Stimulated activated CD4-positive, alpha-beta T cell treated with anti-CD3 and anti-CD28 coated beads, Interleukin-15, amount 100 ng/mL, for 48 hours (primary cell): ENCODE measurements around the gene TAF1D.
"Not testable (repeated sequence)": the region's sequence is repeated elsewhere in the genome, so short reads cannot be mapped to it uniquely, and the experiment has no call there.

ENCODE experiments used
- DNase-seq, 2 donors: peaks; one replicate each; pipeline ENCODE4 v3.0.0-alpha.2; 2020; ENCODE audit warnings: low read depth in 2 of 2

TAF1D gene

DNA sequence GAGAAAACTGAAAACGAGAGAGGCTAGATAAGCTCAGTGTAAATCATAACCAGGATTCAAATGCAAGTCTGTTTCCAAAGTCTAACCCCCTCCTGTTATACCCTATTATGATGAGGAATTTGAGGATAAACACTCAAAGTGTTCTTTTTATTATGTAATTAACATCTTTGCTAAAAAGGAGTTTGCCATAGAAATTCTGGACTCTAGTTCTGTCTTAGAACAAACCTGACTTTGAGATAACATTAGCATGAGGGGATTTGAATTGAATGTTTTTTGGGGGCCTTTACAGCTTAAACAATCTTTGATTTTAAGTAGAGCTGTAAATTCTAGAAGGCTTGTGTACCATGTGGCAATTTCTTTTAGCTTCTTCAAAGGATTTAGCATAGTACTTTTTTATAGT, 9.7 kb upstream of the TAF1D start:
- DNase-seq: no peak

DNA sequence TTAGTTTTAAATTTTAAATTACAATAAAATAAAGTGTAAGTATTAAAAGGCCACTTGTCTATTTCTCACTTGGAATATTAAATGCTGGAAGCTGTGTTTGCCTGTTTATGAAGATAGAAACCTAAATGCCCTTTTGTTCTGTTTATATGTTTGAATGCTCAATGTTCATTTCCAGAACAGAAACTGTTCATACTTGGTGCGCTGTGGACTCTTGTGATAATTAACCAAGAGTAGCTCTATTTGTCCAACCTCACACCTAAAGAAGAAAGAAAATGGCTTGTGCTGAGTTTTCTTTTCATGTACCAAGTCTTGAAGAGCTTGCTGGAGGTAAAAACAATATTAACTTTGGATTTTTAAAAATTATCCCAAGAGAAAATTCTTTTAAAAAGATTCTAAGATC, 5.8 kb upstream of the TAF1D start:
- DNase-seq: no peak

DNA sequence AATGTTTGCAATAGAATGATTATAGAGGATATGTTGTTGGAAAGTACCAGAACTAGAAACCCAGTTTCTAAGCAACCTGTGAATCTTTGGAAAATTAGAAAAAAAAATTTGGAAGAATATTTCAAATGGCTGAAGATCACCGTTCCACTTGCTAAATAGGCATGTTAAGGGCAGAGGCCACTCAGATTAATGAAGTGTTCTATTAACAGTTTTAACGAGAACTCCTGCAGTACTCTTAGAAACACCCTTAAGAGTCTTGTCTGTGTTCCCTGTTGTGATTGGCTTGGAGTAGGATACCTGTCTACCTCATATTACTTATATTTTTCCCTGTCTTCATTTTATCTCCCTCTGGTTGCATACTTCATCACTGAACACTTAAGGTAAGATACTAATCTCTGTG, 4.8 kb upstream of the TAF1D start:
- DNase-seq: no peak

DNA sequence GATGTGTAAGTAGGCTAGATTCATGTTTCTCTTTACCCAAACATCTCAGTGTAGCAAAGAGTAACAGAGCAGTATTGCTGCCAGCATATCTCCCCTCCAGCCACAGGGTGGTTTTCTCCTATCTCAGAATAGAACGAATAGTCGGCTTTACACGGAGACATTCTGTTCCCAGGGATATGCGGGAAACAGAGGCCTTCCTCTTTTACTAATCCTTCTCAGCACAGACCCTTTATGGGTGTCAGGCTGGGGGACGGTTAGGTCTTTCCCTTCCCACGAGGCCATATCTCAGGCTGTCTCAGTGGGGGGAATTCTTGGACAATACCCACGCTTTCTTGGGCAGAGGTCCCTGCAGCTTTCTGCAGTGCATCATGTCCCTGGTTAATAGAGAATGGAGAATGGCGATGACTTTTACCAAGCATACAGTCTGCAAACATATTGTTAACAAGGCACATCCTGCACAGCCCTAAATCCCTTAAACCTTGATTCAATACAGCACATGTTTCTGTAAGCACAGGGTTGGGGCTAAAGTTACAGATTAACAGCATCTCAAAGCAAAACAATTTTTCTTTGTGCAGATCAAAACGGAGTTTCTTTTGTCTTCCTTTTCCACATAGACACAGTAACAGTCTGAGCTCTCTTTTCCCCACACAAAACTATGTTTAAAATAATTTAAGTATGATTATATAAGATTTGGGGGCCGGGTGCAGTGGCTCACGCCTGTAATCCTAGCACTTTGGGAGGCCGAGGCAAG, 3.9 kb upstream of the TAF1D start:
- DNase-seq: not testable (repeated sequence)

DNA sequence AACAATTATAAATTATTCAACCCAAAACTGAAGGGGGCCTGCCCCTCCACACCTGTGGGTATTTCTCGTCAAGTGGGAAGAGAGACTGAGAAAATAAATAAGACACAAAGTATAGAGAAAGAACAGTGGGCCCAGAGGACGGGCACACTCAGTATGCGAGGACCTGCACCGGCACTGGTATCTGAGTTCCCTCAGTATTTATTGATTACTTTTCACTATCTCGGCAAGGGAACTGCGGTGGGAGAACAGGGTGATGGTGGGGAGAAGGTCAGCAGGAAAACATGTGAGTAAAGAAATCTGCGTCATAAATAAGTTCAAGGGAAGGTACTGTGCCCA, 3.3 kb upstream of the TAF1D start:
- no peak for DNase-seq

DNA sequence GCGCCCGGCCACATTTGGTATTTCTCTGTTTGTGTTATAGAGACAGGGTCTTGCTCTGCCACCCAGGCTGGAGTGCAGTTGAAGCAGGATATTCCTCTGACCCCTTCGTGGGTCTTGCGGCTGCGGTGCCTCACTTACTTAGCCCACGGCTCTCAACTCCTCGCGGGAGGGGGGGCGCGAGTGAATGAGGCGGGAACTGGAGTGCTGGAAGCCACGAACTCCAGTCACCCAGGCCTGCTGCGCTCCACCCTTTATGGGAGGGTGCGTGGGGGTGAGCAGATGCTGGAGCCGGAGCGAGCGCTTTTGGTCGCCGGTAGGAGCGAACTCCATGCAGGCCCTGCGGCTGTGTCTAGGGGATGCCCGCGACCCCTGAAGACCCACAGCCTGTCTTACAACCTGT, 2.0 kb upstream of the TAF1D start:
- no peak for DNase-seq

DNA sequence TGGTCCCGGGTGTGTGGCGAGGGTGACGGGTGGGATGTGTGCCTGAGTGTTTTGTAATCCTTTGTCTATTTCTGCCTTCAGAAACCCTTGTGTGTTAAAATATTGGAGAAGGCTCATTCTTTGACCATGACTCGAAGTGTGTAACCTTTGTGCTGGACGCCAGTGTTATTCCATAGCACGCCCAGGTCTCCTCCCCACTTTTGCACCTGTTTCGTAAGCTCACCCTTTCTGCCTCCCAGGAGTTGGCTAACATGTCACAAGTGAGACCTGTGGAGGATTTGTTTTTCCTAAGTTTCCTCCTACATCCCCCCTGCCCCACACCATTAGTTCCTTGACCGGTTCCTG, 559 bp upstream of the TAF1D start:
- no peak for DNase-seq

DNA sequence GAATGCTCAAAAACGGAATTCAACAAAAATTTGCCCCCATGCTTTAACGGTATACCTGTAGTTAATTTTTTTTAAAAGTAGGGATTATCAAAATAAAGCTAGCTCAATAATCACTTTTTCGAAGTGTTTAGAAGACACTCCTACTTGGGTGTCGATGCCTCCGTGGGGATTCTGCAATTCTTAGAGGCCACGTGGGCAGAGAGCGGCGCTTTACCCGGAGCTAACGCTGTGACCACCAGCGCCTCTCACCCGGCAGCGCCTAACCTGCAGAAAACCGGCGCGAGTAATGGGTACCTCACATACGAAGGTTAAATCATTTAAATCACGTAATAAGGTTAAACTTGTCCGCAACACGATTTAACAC, 583 bp downstream of the TAF1D start:
- DNase-seq: peak; percentile 49 to 51

DNA sequence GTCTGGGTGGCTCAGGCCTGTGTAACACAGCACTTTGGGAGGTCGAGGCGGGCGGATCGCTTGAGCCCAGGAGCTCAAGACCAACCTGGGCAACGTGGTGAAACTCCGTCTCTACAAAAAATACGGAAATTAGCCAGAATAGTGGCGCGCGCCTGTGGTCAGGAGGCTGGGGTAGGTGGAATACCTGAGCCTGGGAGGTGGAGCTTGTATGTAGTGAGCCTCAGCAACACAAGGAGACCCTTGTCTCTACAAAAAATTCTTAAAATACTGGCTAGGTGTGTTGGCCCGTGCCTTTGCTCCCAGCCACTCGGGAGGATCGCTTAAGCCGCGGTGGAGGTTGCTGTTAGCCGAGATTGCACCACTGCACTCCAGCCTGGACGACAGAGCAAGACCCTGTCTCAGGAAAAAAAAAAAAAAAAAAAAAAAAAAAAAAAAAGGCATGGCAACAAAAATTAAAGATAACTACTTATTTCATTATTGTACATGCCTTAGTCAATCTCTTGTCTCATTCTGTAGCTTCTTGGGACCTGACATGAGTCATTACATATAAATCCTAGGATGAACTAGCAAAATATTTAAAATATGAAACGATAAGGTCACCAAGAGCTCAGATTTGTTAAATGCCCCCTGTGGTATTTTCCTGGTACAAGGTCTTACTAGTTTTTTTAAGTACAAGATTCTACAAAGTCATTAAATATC, 1.1 kb downstream of the TAF1D start:
- DNase-seq: peak; percentile 16 to 34

DNA sequence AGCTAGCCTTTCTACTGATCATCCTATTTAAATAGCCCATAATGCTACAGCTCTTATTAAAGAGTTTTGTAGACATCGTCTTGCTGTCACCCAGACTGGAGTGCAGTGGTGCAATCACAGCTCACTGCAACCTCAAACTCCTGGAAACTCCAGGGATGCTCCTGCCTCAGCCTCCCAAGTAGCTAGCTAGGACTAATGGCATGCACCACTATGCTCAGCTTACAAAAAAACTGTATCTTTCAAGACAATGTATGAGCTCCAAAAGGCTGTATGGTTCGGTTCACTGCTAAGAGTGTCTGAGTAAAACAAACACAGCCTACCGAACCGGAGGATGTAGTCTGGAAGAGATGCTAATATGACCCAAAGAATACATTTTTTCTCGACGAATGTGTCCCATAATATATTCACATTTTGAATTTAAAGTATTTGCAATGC, 2.6 kb downstream of the TAF1D start:
- DNase-seq: no peak

DNA sequence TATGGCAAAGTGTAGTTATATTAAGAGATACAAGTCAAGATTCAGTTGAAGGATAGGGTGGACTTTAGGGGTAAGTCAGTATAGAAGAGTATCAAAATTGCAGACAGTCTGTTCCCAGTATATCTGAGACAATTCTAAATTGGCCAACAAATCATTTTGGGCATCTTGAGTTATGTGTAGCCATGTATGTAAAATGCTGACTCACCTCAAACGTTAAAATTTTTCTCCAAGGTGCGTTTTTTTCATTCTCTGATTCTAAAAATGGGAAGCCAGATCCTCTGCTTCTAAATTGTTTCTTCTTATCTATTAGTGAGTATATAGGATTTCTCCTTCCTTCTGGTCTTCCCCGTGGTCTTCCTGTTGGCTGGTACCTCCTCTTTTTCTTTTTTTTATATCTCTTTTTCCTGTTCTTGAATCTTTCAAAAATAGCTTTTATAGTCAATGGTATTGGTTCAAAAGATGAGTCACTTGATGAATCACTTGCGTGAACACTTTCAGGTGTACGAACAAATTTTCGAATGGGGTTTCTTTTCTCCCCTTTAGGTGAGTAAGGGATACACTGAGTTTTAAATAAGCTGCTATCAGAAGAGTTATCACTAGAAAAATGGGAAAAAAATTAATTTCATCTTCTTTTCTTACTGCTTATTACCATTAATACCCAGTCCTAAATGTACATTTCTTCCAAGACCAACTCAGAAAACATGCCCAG, 3.2 kb downstream of the TAF1D start:
- no peak for DNase-seq

DNA sequence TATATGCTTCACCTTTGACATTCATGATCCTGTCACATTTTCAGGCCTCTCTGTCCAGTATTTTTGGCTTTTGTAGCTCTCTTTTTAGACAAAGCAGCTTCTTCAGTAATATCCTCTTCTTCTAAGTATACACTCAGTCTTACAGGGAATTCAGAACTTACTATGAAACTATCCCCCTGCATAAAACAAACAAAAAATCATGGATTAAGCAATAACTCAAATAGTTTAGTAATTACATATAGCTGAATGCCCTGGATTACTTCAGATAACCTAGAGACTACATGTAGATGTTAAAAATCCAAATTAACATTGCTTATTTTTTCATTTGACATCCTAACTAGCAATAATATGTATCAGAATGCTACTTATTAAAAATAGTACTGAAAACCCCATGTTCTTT, 5.2 kb downstream of the TAF1D start:
- no peak for DNase-seq

DNA sequence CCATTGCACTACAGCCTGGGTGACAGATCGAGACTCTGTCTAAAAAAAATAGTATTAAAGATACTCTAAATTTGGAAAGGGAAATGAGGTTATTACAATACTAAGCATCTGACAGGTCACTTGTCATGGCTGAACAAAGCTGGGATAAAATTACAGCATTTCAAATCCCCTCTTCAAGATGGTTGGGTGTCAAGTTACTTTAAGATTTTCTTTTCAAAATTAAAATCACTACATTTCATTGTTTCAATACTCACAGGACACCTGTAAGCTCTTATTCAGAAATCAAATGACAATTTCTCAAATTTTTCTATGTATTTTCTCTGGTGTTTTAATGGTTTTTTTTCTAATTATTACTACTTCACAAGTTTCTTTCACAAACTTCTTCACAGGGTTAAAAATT, 5.7 kb downstream of the TAF1D start:
- DNase-seq: no peak

DNA sequence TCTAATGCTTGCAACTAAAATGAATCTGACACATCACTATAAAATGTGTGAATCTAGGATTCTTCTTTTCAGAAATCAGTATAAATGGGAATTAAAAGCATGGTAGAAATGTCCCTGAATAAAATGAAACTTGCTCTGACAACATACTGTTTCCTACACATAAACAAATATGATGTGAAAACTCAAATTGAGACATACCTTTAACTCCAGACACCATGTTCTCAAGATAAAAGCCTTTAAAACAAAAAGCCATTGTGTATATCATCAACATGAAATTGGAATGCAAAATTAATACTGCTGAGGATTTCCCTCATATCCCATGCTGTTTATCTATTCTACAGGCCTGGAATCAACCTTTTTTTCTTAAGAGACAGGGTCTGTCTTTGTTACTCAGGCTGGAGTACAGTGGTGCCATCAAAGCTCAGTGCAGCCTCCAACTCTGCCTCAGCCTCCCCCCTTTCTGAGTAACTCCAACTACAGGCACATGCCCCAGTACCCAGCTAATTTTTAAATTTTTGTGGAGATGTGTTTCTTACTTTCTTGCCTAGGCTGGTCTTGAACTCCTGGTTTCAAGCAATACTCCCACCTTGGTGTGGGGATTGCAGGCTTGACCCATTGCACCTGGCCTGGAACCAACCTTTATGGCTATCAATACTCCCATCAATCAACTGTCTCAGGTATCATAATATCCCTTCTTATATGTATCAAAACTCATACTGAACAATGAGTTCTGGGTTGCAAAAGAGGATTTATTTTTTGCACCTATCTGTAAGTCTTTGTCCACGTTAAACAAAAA, 6.7 kb downstream of the TAF1D start:
- DNase-seq: no peak

DNA sequence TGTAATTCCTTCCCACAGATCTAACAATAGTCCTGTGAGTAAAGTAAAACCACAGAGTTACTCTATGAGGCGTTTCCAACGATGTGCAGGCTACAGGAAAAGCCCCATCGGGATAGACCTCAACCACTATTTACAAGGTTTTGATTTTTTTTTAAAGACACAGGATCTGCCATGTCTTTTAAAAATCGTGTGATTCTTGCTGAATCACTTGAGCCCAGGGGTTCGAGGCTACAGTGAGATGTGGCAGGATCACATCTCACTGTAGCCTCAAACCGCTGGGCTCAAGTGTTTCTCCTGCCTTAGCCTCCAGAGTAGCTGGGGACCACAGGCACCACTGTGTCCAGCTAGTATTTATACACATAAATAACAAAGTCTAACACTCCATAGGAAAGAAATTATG, 7.8 kb downstream of the TAF1D start:
- no peak for DNase-seq

DNA sequence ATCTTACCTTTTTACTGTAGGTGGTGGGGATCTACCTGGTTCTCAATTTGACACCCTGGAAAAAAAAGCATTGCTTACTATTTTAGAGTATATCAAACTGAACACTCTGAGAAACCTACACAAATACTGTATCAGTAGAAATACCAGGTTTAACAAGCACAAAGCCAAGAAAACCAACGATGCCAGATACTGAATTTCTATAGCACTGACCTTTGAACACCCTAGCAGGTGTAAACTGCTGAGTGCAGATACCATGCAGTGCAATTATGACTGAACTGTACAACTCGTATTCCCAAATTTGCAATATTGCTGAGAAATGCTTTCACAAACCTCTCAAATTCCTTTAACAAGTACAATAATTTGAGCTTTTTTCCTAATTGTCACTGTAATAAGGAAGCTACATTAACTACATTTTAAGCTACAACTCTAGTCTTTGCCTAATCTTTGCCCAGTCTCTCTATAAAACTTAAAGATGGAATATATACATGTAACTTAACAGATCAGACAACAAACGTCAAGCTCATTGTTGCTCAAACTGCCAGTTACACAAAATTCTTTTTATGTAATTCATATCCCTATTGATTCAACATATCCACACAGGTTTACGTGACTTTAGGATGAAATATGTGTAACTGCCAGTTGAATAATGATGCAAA, 8.9 kb downstream of the TAF1D start:
- no peak for DNase-seq

DNA sequence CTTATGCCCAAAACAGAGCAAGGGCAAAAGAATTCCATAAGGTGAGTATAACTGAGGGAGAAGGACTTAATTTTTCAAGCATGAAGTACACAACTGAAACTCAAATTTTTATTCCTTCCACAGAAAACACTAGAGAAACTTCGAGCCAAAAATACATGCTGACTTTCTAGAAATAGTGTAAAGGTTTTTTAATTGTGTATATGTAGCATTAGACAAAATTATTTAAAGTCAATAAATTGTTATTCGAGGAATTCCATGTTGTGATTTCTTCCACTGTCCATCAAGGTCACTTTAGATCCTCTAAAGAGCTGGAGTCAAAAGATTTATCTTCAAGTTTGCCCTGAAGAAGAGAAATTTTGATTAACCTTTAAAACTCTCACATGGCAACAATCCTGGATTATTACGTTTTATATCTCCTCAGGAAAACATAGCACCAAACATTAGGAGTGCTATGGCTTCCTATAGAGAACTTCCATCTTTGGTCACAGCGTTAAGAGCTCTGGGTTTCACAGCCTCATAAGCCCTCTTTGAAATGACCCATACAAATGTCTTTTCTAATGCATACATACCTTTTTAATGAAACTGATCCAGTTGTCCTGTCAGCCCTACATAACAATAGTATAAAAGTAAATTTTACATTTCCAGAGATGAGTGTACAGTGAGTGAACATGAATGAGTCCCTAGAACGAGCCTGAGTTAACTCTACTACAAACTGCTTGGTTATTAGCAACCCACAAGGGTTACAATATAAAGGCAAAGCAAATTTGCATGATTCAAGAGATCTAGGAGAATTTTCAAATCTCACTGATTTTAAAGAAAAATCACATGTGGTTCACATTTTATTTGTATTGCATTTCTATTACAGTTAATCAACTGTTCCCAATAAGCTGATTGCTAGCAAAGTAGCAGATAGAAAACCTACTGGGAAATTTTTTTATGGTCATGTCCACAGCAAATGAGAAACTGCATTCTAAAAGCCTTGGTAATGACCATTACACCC, 10.9 kb downstream of the TAF1D start:
- no peak for DNase-seq

DNA sequence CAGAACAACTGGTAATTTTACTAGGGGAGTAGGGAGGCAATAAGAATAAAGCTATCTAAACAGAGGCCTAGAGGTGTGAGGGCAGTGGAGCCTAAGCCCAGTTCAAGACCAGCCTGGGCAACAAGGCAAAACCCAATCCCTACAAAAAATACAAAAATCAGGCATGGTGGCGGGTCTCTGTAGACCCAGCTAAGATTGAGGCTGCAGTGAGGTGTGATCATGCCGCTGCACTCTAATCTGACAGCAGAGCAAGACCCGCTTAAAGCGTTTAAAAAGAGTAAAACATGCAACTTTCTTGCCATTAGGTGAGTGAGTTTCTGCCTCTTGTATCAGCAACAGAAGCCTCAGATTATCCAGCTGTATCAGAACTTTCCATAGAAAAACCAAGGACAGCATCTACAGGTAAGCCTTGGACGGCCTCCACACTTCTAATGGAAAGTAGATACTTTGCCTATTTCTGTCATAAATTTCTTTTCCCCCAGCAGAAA, 12.1 kb downstream of the TAF1D start:
- no peak for DNase-seq

DNA sequence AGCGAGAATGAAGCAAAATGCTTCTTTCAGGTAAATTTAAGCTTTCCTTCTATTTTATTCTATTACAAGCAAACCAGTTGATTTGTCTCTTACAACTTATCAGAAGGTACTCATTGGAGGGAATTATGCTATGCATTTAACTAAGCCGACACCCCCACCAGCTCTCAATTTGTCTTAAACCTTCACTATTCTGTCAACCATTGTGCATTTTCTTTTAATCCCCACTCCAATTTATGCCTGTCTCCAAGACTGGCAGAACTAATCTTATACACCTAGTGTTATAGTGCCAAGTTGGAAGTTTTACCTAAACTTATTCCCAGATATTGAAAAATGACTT, 12.5 kb downstream of the TAF1D start:
- no peak for DNase-seq

DNA sequence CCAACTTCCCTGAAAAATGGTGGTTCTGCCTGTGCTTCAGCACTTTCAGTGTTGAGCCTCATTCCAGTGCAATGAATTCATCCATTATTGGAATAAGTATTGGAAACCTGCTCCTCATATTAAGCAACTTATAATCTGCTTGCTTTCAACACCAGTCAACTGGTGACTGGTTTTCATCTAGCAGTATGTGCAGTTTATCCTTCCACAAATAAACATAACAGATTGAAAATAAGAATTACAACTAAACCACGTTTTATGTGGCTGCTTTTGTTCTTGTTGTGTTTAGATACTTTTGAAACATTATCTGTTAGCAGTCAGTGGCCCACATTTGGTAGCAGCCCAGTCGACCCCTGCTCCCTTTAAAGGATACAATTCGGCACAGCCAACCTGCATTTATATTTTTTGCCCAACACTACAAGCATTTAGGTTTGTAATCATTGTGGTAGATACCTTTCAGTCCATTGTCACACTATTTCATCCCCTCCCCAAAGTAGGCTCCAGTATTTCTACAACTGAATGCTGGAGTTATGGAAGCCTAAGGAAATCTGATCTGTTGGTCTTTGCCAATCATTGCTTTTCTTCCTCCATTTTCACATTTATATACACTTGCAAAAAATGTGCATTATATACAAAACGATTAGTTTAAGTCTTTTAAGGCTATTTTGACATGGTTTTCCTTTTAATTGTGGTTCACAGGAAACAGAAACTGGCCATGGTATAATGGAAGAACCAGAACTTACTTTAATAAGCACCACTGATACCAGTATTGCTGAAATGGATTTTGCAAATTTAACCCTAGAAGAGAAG, 13.1 kb downstream of the TAF1D start:
- DNase-seq: no peak
